Upper lobe of left lung (tissue), 4 donors: ENCODE measurements around the gene MROH7.

Source experiments
- CTCF ChIP-seq, 6 experiments: fragments of 450-650 bp in 4 of 6; fragments of 200-600 bp in 2 of 6; sonication (generic) in 2 of 6; IDR thresholded peaks; one replicate each; pipeline ENCODE4 v1.5.1; 2016 to 2019; ENCODE audit warnings: antibody characterized with exemption in 6 of 6
- POLR2A ChIP-seq, 4 donors: fragments of 450-650 bp; IDR thresholded peaks; one replicate each; pipeline ENCODE4 v1.5.1; 2016 to 2017; ENCODE audit warnings: antibody characterized with exemption in 4 of 4, mild to moderate bottlenecking in 2 of 4

- TF ChIP-seq CTCF (IDR thresholded peaks at IDR 0.05) (no peak), POLR2A (IDR thresholded peaks at IDR 0.05) (no peak)
These were observed 40.5 kb upstream of the MROH7 start for GRCh38 chr1:54600947-54601721.
